Epithelial cell of proximal tubule (primary cell): ENCODE measurements around the gene SOX10. TPM values are rescaled to one million over a fixed set of nuclear protein-coding genes. Genes with fewer than 3 reads are reported as not detected.

ENCODE experiments used
- DNase-seq: peaks from one replicate; pipeline ENCODE4 v3.0.0-alpha.2; 2011; ENCODE audit warnings: low read depth
- H3K4me3 ChIP-seq: 2 replicates; pipeline ENCODE4 v1.5.1; 2011; ENCODE audit warnings: low read depth, mild to moderate bottlenecking, low read length
- CTCF ChIP-seq: conservative IDR thresholded peaks from 2 replicates; pipeline ENCODE4 v1.5.1; 2012; ENCODE audit warnings: low read depth, mild to moderate bottlenecking, low read length
- total RNA-seq: library from RNA; depleted of rRNA; stranded (reverse); fragments of >200 nt; gene quantifications from 2 replicates; pipeline ENCODE4 v1.2.3, GENCODE V29; 2015

SOX10 gene
- total RNA-seq, 1 donor from 2014 or later, result not detected

GRCh38 chr22:38029370-38029769 is 45.0 kb upstream of the SOX10 start:
- TF ChIP-seq CTCF, result no peak
- H3K4me3 ChIP-seq, result no peak overlapping the region
- DNase-seq, result no peak

- no peak for DNase-seq
- TF ChIP-seq CTCF, result no peak
- no peak overlapping the region for H3K4me3 ChIP-seq
Observed at GRCh38 chr22:38028344-38029130, 44.2 kb upstream of the SOX10 start.

GRCh38 chr22:38027487-38027886 is 43.1 kb upstream of the SOX10 start:
- TF ChIP-seq CTCF, result no peak
- no peak for DNase-seq
- no peak overlapping the region for H3K4me3 ChIP-seq

GRCh38 chr22:38026130-38027111 is 42.1 kb upstream of the SOX10 start:
- no peak overlapping the region for H3K4me3 ChIP-seq
- no peak for DNase-seq
- no peak for TF ChIP-seq CTCF

- no peak for DNase-seq
- TF ChIP-seq CTCF, result no peak
- H3K4me3 ChIP-seq, result no peak overlapping the region
Observed at GRCh38 chr22:38025514-38025913, 41.2 kb upstream of the SOX10 start.

GRCh38 chr22:38023045-38023444 is 38.7 kb upstream of the SOX10 start:
- DNase-seq, result no peak
- TF ChIP-seq CTCF, result no peak
- H3K4me3 ChIP-seq, result no peak overlapping the region
